ENCODE measurements around the gene PHF19. TPM values are rescaled to one million over a fixed set of nuclear protein-coding genes. Genes with fewer than 3 reads are reported as not detected.

Gene PHF19
- polyA plus RNA-seq, 1 donor from 2014 or later: 4.9 TPM

DNA sequence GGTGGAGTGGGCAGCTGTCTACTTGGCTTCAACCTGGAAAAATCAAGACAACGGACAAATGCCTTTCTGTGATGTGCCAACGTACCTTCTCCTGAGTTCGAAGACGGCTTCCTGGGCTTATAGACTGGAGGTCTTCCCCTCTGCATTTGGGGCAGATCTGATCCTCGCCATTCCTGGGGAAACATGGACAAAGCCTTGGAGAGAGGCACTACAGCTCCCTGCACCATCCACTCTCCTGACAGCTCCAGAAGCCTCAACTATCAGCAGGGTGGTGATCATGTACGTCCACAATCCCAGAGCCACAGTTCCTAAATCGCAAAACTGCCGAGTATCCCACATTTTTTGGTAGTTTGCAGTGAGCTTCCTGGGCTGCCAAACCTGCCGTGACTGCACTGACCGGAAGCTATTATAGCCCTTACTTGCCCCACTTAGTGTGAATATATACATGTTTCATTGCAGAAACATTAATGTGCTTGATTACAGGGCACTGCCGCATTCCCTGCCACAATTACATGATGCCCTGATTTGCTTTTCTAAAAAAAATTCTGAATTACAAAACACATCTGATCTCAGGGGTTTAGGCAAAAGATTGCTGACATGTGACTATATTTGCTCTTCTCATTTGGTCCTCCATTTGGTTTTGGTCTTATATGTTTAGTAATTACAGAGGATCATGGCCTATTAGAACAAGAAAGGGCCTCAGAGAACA lies 46.8 kb upstream of the PHF19 start:
- Histone ChIP-seq H3K4me2 (ENCODE audit: low read length) (no peak overlapping the region), H3K4me3 (ENCODE audit: low read length) (no peak overlapping the region), H3K9ac (ENCODE audit: low read length) (no peak overlapping the region), H3K9me3 (ENCODE audit: low read length) (no peaks in the 10 kb centered on the region), H3K9me2 (ENCODE audit: insufficient read depth, low read length) (no peaks in the 10 kb centered on the region), H4K20me1 (ENCODE audit: insufficient read depth) (no peaks in the 10 kb centered on the region), H3K27ac (ENCODE audit: low read length) (no peak overlapping the region), H3K79me2 (replicated peaks; ENCODE audit: insufficient read depth, low read length) (no peaks in the 10 kb centered on the region), H2AFZ (ENCODE audit: low read depth, low read length) (no peak overlapping the region), H3F3A (ENCODE audit: insufficient read depth, low read length, poor library complexity, severe bottlenecking) (no peaks in the 10 kb centered on the region), H3K27me3 (ENCODE audit: insufficient read depth, low read depth, low read length) (peaks cover 6% of the 10 kb centered on the region), H3K36me3 (ENCODE audit: insufficient read depth, low read length) (no peaks in the 10 kb centered on the region)
- TF ChIP-seq EZH2 (IDR thresholded peaks at IDR 0.05; ENCODE audit: borderline replicate concordance, insufficient read depth, low read length, poor library complexity, severe bottlenecking) (no peak), REST (IDR thresholded peaks at IDR 0.05; ENCODE audit: borderline replicate concordance) (no peak), SMC3 (conservative IDR thresholded peaks at IDR 0.05; ENCODE audit: poor library complexity) (no peak), MXI1 (conservative IDR thresholded peaks at IDR 0.05; ENCODE audit: poor library complexity, severe bottlenecking) (no peak), EP300 (conservative IDR thresholded peaks at IDR 0.05; ENCODE audit: poor library complexity, severe bottlenecking) (no peak), POLR2AphosphoS5 (IDR thresholded peaks at IDR 0.05) (no peak), RAD21 (conservative IDR thresholded peaks at IDR 0.05) (no peak), TAF1 (IDR thresholded peaks at IDR 0.05; ENCODE audit: low read depth) (no peak)
- TF ChIP-seq, protein P1, sequence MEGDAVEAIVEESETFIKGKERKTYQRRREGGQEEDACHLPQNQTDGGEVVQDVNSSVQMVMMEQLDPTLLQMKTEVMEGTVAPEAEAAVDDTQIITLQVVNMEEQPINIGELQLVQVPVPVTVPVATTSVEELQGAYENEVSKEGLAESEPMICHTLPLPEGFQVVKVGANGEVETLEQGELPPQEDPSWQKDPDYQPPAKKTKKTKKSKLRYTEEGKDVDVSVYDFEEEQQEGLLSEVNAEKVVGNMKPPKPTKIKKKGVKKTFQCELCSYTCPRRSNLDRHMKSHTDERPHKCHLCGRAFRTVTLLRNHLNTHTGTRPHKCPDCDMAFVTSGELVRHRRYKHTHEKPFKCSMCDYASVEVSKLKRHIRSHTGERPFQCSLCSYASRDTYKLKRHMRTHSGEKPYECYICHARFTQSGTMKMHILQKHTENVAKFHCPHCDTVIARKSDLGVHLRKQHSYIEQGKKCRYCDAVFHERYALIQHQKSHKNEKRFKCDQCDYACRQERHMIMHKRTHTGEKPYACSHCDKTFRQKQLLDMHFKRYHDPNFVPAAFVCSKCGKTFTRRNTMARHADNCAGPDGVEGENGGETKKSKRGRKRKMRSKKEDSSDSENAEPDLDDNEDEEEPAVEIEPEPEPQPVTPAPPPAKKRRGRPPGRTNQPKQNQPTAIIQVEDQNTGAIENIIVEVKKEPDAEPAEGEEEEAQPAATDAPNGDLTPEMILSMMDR (IDR thresholded peaks at IDR 0.05; ENCODE audit: poor library complexity, severe bottlenecking): no peak

DNA sequence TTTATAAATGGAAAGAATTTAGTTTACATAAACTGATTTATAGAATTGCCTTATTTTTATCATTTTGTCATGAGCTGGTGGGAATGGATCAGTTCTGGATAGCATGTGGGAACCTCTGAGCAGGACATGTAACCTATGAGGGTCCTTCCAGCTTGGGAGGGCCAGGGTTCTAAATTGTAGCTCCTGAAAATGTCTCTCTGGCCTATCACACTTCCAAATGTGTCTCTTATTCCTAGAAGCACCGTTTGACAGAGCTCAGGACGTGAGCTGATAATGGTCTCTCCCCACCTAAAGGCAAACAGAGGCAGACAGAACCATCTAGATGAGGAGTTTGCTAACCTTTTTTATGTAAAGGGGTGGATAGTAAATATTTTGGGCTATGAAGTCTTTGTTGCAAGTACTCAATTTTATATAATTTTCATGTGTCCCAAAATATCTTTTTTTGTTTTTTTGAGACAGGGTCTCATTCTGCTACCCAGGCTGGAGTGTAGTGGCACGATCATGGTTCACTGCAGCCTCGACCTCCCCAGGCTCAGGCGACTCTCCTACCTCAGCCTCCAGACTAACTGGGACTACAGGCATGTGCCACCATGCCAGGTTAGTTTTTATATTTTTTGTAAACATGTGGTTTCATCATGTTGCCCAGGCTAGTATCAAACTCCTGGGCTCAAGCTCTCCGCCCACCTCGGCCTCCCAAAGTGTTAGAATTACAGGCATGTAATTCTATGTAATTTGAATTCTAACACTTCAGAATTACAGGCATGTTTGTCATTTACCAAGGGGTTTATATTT lies 45.6 kb upstream of the PHF19 start:
- Histone ChIP-seq H3K9ac (ENCODE audit: low read length) (no peak overlapping the region), H2AFZ (ENCODE audit: low read depth, low read length) (no peak overlapping the region), H3K4me2 (ENCODE audit: low read length) (no peak overlapping the region), H3K27ac (ENCODE audit: low read length) (no peak overlapping the region), H3K27me3 (ENCODE audit: insufficient read depth, low read depth, low read length) (no peaks in the 10 kb centered on the region), H3K9me3 (ENCODE audit: low read length) (no peaks in the 10 kb centered on the region), H3K4me3 (ENCODE audit: low read length) (no peak overlapping the region), H3K79me2 (replicated peaks; ENCODE audit: insufficient read depth, low read length) (no peaks in the 10 kb centered on the region), H3K9me2 (ENCODE audit: insufficient read depth, low read length) (no peaks in the 10 kb centered on the region), H3F3A (ENCODE audit: insufficient read depth, low read length, poor library complexity, severe bottlenecking) (no peaks in the 10 kb centered on the region), H3K36me3 (ENCODE audit: insufficient read depth, low read length) (no peaks in the 10 kb centered on the region), H4K20me1 (ENCODE audit: insufficient read depth) (no peaks in the 10 kb centered on the region)
- TF ChIP-seq EZH2 (IDR thresholded peaks at IDR 0.05; ENCODE audit: borderline replicate concordance, insufficient read depth, low read length, poor library complexity, severe bottlenecking): no peak
- no peak for TF ChIP-seq RAD21 (conservative IDR thresholded peaks at IDR 0.05)
- TF ChIP-seq MXI1 (conservative IDR thresholded peaks at IDR 0.05; ENCODE audit: poor library complexity, severe bottlenecking): no peak

Measured in neural cell (in vitro differentiated cells).